Suppressor macrophage treated with lipopolysaccharide for 1 hour (primary cell): ENCODE measurements around the gene CLHC1.
"Not testable (repeated sequence)": the region's sequence is repeated elsewhere in the genome, so short reads cannot be mapped to it uniquely, and the experiment has no call there.

Experiments used
- DNase-seq, 3 donors: peaks; one replicate each; pipeline ENCODE4 v3.0.0-alpha.2; 2020 to 2022

The CLHC1 gene

GRCh38 chr2:55133467-55134315 is 98.4 kb downstream of the CLHC1 start:
- peak; percentile 92 to 98 (median 97) for DNase-seq

- DNase-seq = no peak
These were observed 101.2 kb downstream of the CLHC1 start for GRCh38 chr2:55130849-55131248.

- DNase-seq = not testable (repeated sequence)
These were observed 105.5 kb downstream of the CLHC1 start for GRCh38 chr2:55126643-55127042.
